Smooth muscle cell (in vitro differentiated cells): ENCODE data around the gene ST3GAL2. TPM values are rescaled to one million over a fixed set of nuclear protein-coding genes. Genes with fewer than 3 reads are reported as not detected.
"Not testable (repeated sequence)": the region's sequence is repeated elsewhere in the genome, so short reads cannot be mapped to it uniquely, and the experiment has no call there.

Experiments
- DNase-seq: peaks from one replicate; lab custom pipeline; 2025; ENCODE audit not compliant: unreplicated experiment; lab: John Stamatoyannopoulos, UW
- H2AFZ ChIP-seq: fragments of 200-600 bp; sonication (generic); 2 replicates; pipeline ENCODE4 v1.6.0; 2016; ENCODE audit warnings: antibody characterized with exemption, low read depth, mild to moderate bottlenecking
- H3F3A ChIP-seq: fragments of 200-600 bp; sonication (generic); 2 replicates; pipeline ENCODE4 v1.6.0; 2017; ENCODE audit warnings: antibody characterized with exemption, low read depth
- H3K27ac ChIP-seq: fragments of 200-600 bp; sonication (generic); 2 replicates; pipeline ENCODE4 v1.5.1; 2016; ENCODE audit warnings: low read depth, mild to moderate bottlenecking
- H3K27me3 ChIP-seq: fragments of 200-600 bp; sonication (generic); 2 replicates; pipeline ENCODE4 v1.6.1; 2016; ENCODE audit warnings: low read depth, mild to moderate bottlenecking
- H3K36me3 ChIP-seq: fragments of 200-600 bp; sonication (generic); 2 replicates; pipeline ENCODE4 v1.5.1; 2016; ENCODE audit warnings: low read depth
- H3K4me1 ChIP-seq: fragments of 200-600 bp; sonication (generic); 2 replicates; pipeline ENCODE4 v1.5.1; 2016; ENCODE audit warnings: low read depth
- H3K4me2 ChIP-seq: fragments of 200-600 bp; sonication (generic); 2 replicates; pipeline ENCODE4 v1.6.0; 2016; ENCODE audit warnings: mild to moderate bottlenecking
- H3K4me3 ChIP-seq: fragments of 200-600 bp; sonication (generic); 2 replicates; pipeline ENCODE4 v1.5.1; 2016; ENCODE audit warnings: mild to moderate bottlenecking
- H3K79me2 ChIP-seq: fragments of 200-600 bp; sonication (generic); 2 replicates; pipeline ENCODE4 v1.6.0; 2016; ENCODE audit warnings: low read depth, mild to moderate bottlenecking
- H3K9ac ChIP-seq: fragments of 200-600 bp; sonication (generic); 2 replicates; pipeline ENCODE4 v1.6.0; 2016; ENCODE audit warnings: low read depth
- H3K9me3 ChIP-seq: fragments of 200-600 bp; sonication (generic); replicated peaks from 2 replicates; pipeline ENCODE4 v1.5.1; 2016; ENCODE audit warnings: low read depth
- H4K20me1 ChIP-seq: fragments of 200-600 bp; sonication (generic); 2 replicates; pipeline ENCODE4 v1.6.0; 2016; ENCODE audit warnings: low read depth
- WGBS: methylation state at CpG from one replicate; pipeline ENCODE4 v1.1.7; 2016; ENCODE audit warnings: low lambda C conversion rate; 5-methylcytosine and 5-hydroxymethylcytosine counted together
- polyA plus RNA-seq: library from polyadenylated mRNA; unstranded; fragments of >200 nt; fragmentation: Nextera tagmentation; extraction: Ambion mirVana; gene quantifications from 2 replicates; pipeline ENCODE4 v1.2.1, GENCODE V29; 2016
- total RNA-seq: library from RNA; depleted of rRNA; stranded (reverse); fragments of >200 nt; gene quantifications from 2 replicates; pipeline ENCODE4 v1.2.3, GENCODE V29; 2014
- TF ChIP-seq, protein P1 (sequence below): fragments of 200-600 bp; sonication (generic); IDR thresholded peaks from 2 replicates; pipeline ENCODE4 v1.5.1; 2017; ENCODE audit warnings: borderline replicate concordance, mild to moderate bottlenecking, antibody characterized with exemption; ENCODE audit not compliant: insufficient read depth, poor library complexity, severe bottlenecking

Gene ST3GAL2
- total and polyA plus RNA-seq, 2 experiments from 2014 or later, result 32.5 to 42.3 TPM

DNA sequence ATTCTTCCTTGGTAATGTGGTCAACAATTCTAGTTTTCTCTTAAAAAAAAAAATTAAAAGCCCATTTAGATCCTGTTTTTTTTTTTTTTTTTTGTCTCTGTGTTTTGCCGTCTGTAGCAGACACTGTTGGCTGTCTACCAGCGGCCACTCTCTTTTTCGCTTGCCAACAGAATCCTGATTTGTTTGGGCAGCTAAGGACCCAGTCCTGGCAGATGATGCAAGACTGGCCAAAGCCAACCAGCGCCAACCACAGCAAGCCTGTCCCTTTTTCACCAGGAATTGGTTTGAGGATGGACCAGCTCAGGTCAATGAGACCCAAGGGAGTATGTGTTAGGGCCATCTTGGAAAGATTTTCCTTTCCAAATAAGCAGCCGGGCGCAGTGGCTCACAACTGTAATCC, 28.2 kb downstream of the ST3GAL2 start:
- TF ChIP-seq, protein P1, sequence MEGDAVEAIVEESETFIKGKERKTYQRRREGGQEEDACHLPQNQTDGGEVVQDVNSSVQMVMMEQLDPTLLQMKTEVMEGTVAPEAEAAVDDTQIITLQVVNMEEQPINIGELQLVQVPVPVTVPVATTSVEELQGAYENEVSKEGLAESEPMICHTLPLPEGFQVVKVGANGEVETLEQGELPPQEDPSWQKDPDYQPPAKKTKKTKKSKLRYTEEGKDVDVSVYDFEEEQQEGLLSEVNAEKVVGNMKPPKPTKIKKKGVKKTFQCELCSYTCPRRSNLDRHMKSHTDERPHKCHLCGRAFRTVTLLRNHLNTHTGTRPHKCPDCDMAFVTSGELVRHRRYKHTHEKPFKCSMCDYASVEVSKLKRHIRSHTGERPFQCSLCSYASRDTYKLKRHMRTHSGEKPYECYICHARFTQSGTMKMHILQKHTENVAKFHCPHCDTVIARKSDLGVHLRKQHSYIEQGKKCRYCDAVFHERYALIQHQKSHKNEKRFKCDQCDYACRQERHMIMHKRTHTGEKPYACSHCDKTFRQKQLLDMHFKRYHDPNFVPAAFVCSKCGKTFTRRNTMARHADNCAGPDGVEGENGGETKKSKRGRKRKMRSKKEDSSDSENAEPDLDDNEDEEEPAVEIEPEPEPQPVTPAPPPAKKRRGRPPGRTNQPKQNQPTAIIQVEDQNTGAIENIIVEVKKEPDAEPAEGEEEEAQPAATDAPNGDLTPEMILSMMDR, result no peak
- Histone ChIP-seq H3K4me2 (no peak overlapping the region), H3K36me3 (no peaks in the 10 kb centered on the region), H3K4me1 (peaks cover 13% of the 10 kb centered on the region), H3K27me3 (no peaks in the 10 kb centered on the region), H2AFZ (no peak overlapping the region), H3K4me3 (no peak overlapping the region), H3K9ac (no peak overlapping the region), H3K27ac (no peak overlapping the region), H4K20me1 (peaks cover 92% of the 10 kb centered on the region), H3F3A (no peaks in the 10 kb centered on the region), H3K79me2 (peaks cover 94% of the 10 kb centered on the region), H3K9me3 (no peaks in the 10 kb centered on the region)
- 96% methylated on average over 6 of the region's 6 CpGs for WGBS
- no peak for DNase-seq

GRCh38 chr16:70407811-70408274, 31.1 kb downstream of the ST3GAL2 start:
- Histone ChIP-seq H3K9ac (no peak overlapping the region), H2AFZ (no peak overlapping the region), H3F3A (no peaks in the 10 kb centered on the region), H3K4me2 (no peak overlapping the region), H3K36me3 (no peaks in the 10 kb centered on the region), H4K20me1 (peaks cover 89% of the 10 kb centered on the region), H3K9me3 (no peaks in the 10 kb centered on the region), H3K4me3 (no peak overlapping the region), H3K27me3 (no peaks in the 10 kb centered on the region), H3K4me1 (peaks cover 25% of the 10 kb centered on the region), H3K27ac (no peak overlapping the region), H3K79me2 (peaks cover 82% of the 10 kb centered on the region)
- TF ChIP-seq, protein P1, result no peak
- WGBS, result 55% methylated on average over 10 of the region's 10 CpGs
- DNase-seq, result no peak

GRCh38 chr16:70406104-70406503, 32.8 kb downstream of the ST3GAL2 start:
- Histone ChIP-seq H3K79me2 (peaks cover 81% of the 10 kb centered on the region), H4K20me1 (peaks cover 89% of the 10 kb centered on the region), H3K4me1 (peaks cover 25% of the 10 kb centered on the region)
- not testable (repeated sequence) for H3K27me3 ChIP-seq, DNase-seq, H3F3A ChIP-seq, H3K27ac ChIP-seq, H3K4me3 ChIP-seq, H3K4me2 ChIP-seq, H3K9me3 ChIP-seq, H3K36me3 ChIP-seq, H3K9ac ChIP-seq, H2AFZ ChIP-seq
- whole genome bisulfite sequencing, result 97% methylated on average over 5 of the region's 5 CpGs

DNA sequence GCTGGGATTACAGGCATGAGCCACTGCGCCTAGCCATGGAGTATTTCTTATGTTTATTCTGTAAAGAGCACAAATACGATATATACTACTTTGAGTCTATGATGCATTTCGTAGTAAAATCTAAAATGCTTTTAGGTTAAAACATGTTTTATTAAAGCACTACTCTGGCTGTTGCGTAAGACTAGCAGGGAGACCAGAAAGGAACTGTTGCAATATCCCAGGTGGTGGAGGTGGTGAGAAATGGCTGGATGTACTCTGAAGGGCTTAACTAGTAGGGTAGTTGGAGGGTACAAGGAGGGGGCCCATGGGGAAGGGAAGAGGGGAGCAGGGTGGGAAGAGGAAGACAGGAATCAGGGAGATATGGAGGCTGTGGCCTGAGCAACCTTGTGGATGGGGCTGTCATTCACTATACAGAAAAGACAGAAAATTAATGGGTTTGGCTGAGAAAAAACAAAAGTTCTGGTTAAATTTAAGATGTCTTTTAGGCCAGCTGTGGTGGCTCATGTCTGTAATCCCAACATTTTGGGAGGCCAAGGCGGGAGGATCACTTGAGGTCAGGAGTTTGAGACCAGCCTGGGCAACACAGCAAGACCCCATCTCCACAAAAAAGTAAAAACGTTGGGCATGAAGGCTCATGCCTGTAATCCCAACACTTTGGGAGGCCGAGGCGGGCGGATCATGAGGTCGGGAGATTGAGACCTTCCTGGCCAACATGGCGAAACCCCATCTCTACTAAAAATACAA, 35.8 kb downstream of the ST3GAL2 start:
- TF ChIP-seq, protein P1, result no peak
- WGBS, result 95% methylated on average over 11 of the region's 11 CpGs

More for the DNA sequence above, 35.8 kb downstream of the ST3GAL2 start:
- no peaks in the 10 kb centered on the region for H3K36me3 ChIP-seq
- H4K20me1 ChIP-seq, result peaks cover 92% of the 10 kb centered on the region
- H3F3A ChIP-seq, result no peaks in the 10 kb centered on the region
- H3K27me3 ChIP-seq, result no peaks in the 10 kb centered on the region
- H3K9me3 ChIP-seq, result no peaks in the 10 kb centered on the region
- no peak overlapping the region for H3K4me2 ChIP-seq
- no peak overlapping the region for H2AFZ ChIP-seq
- DNase-seq, result no peak
- no peak overlapping the region for H3K27ac ChIP-seq
- no peak overlapping the region for H3K9ac ChIP-seq
- H3K4me3 ChIP-seq, result no peak overlapping the region
- H3K79me2 ChIP-seq, result peaks cover 67% of the 10 kb centered on the region
- peaks cover 21% of the 10 kb centered on the region for H3K4me1 ChIP-seq
